Measurements from ENCODE around the gene SHLD2.
A peak's percentile ranks its signal among the peaks of the same experiment; 100 is the strongest.
"Not testable (repeated sequence)": the region's sequence is repeated elsewhere in the genome, so short reads cannot be mapped to it uniquely, and the experiment has no call there.

Gene SHLD2

DNA sequence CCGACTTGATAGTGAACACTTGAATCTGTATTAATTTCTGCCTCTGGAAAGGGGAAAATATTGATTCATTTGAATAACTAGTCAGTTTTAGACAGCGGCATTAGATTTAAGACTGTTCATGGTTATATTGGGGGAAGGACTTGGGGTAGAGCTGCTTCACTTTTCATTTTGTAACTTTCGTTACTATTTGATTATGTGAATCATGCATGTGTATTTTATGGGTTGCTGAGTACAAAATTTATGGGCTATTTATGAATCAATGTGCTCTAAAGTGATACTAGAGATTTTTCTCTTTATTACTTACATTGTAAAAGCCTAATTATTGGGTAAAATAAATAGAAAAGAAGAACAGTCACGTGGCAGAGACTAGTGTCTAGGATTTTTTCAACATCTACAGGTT lies 5.3 kb upstream of the SHLD2 start:
- no peak for DNase-seq

DNA sequence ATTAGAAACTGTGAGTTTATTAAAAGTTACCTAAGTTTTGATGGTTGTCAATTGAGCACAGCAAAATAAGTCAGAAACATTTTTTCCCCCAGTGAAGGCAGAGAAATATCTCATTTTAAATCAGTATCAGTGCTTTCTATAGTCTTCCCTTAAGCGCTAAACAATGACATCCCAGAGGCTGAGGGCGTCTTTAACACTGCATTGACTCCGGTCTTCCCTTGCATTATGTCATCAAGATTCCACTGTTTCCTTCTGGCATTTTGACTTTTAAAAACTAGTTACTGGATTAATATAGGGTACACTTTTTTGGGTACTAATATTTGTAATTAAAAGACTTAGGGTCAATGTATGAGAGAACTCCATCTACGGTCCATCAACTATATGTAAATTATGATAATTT lies 4.2 kb upstream of the SHLD2 start:
- DNase-seq, result no peak

DNA sequence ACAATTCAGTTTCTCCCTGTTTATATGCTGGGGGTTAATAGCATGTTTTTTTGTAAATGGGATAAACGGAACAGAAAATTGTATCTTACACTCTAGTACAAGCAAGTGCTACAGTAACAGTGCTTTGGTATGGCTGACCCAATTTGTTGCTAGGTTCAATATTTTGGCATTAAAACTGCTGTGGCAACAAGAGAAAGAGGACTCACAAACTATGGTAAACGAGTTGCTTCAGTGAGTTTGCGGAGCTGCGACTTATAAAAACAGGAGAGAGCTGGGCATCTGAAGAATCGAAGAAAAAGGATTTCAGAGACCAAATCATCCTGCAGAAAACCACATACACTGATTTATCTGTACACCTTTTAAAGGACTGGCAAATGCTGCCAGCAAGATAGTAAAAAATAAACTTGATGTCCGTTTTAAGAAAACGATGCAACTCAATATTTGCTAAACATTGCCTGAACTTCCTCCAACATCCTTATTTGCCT lies 2.6 kb upstream of the SHLD2 start:
- DNase-seq, result no peak

DNA sequence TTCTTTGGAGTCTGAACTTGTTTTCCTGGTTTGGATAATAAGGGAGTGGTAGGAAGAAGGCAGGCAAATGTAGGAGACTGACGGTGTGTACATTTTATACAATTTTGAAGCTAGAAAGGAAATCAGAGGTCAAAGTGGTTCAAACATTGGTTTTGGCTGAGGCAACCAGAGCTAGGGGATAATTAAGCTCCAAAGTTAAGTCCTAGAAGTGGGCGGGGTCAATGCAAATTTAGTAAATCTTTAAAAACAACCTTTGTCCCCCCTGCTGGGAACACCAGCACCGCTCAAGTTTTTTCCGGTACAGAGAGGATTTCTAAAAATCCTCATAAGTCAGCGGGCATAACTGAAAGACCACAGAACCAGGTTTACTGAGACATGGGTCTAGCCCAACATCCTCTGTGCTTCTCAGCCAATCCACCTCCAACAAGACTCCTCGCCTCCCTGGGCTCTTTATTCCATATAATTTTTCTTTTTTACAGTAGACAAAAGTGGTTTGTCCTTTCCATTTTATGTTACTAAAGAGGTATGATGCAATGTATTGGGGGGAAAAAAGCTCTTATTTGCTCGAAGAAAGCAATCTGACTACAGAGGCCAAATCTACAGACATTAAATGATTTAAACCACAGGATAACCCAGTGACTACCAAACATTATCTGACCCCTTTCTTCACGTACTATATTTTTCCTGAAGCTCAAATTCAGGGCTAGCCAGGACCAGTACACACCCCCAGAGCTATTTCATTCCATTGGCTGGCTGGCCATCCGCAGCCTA lies 2.0 kb upstream of the SHLD2 start:
- peak; percentile 1 for DNase-seq

- no peak for DNase-seq
These were observed 1.2 kb upstream of the SHLD2 start for GRCh38 chr10:87093632-87094372.

GRCh38 chr10:87095236-87095945 lies 385 bp downstream of the SHLD2 start:
- DNase-seq, result no peak

DNA sequence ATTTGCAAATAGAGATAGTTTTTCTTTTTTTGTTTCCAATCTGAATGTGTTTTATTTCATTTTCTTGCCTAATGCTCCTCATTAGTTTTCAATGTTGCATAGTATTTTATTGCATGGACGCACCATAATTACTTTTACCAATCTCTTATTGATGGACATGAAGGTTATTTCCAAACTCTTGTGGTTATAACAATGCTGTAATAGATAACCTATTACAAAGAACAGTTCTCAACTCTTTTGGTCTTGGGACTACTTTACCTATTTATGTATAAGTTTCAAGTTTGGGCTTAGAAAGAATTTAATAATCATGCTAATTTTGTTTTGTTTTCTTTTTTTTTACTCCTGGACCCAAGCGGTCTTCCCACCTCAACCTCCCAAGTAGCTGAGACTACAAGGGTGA lies 7.0 kb downstream of the SHLD2 start:
- DNase-seq, result no peak

GRCh38 chr10:87104727-87105126 lies 9.7 kb downstream of the SHLD2 start:
- not testable (repeated sequence) for DNase-seq

GRCh38 chr10:87105446-87106124 lies 10.6 kb downstream of the SHLD2 start:
- DNase-seq, result no peak

DNA sequence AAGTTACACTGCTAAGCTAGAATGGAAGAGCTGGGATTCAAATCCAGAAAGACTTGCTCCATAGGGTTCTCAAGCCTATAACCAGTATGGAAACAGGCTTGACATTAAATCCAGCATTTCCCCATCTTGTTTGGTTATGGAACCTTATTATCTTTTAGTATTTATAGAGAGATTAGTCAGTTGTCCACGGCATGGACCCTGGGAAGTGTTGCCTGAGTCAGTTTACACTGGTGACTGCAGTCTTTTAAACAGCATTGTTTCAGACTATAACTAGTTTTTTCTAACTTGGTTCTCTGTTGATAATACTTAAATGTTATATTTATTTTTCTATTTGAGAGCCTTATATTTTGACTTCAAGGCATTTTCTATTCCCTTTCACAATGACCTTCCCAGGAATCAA lies 23.1 kb downstream of the SHLD2 start:
- DNase-seq, result not testable (repeated sequence)

GRCh38 chr10:87119029-87119428 lies 24.0 kb downstream of the SHLD2 start:
- not testable (repeated sequence) for DNase-seq

DNA sequence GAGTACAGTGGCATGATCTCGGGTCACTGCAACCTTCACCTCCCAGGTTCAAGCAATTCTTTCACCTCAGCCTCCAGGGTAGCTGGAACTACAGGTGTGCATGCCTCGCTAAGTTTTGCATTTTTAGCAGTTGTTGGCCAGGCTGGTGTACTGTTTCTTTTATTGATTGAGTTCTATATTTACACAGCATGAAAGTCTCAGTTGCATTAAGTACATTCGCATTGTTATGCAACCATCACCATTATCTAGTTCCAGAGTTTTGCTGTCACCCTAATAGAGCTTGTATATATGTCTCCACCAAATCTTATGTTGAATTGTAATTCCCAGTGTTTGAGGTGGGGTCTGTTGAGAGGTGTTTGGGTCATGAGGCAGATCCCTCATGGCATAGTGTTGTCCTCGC lies 28.3 kb downstream of the SHLD2 start:
- not testable (repeated sequence) for DNase-seq

GRCh38 chr10:87127048-87127447 lies 32.0 kb downstream of the SHLD2 start:
- not testable (repeated sequence) for DNase-seq

GRCh38 chr10:87127607-87128156 lies 32.7 kb downstream of the SHLD2 start:
- not testable (repeated sequence) for DNase-seq

DNA sequence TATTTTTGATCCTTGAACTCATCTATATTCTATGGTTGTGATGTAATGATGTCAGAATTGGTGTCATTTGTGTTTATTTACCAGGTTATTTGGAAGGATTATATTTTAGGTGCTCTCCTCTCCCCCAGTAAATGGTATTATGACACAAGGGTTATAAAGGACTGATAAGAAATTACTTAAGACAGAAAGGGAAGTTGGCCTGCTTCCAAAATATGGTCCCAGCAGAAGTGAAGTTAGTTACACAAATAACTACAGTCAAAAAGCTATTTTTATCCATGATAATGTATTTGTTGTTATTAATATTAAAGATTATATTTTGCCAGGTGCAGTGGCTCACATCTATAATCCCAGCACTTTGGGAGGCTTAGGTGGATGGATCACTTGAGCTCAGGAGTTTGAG lies 37.2 kb downstream of the SHLD2 start:
- not testable (repeated sequence) for DNase-seq

- DNase-seq, result not testable (repeated sequence)
These were observed 38.9 kb downstream of the SHLD2 start for GRCh38 chr10:87133936-87134335.

- not testable (repeated sequence) for DNase-seq
These were observed 39.4 kb downstream of the SHLD2 start for GRCh38 chr10:87134440-87134839.

DNA sequence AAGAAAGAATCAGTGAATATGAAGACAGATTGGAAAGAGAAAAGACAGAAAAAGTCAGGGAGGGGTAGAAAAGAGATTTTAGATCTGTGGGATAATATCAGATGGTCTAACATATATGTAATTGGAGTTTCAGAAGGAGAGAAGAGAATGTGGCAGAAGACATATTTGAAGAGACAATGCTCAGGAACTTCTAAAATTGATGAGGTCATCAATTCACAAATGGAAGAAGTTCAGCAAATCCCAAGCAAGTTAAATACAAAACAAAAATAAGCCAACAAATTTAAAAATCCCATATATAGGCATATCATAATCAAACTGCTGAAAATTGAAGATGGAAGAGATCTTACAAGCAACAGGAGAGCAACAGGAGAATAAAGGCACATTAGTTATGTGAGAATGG lies 42.5 kb downstream of the SHLD2 start:
- DNase-seq, result not testable (repeated sequence)

GRCh38 chr10:87142230-87143108 lies 47.5 kb downstream of the SHLD2 start:
- DNase-seq, result not testable (repeated sequence)

DNA sequence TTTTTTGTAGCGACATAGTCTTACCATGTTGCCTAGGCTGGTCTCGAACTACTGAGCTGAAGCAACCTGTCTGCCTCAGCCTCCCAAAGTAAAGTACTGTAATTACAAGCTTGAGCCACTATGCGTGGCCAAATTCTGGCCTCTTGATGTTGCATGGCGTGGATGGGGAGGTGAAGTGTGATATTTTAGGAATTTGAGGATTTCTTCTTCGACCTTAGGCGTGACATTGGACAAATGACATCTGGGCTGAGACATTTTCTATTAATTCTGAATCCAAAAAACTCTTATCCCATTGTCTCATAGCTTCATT lies 48.1 kb downstream of the SHLD2 start:
- not testable (repeated sequence) for DNase-seq

DNA sequence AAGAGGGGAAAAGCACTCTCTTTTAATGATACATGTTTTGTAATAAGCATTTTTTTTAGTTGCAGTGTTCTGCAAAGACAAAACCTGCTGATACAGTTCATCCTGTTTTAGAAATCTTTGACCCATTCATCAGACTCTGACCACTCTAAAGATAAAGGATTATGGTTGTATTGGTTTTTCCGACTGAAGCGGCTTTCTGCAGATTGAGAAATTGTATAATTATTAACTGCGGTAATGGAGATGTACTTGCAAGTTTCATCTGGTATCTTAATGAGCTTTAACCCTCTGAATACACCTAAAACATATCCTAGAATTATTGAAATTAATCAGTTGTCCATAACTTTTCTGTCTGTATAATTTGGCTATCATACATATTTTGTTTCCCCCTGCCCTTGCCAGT lies 50.6 kb downstream of the SHLD2 start:
- DNase-seq, result not testable (repeated sequence)
